PFSK-1 (cell line): ENCODE data around the gene ZFAND3.

Experiments used
- POLR2AphosphoS5 ChIP-seq: IDR thresholded peaks from 2 replicates; pipeline ENCODE4 v1.6.1; 2012; ENCODE audit warnings: low read depth, mild to moderate bottlenecking, control low read depth, low read length, moderate library complexity
- SIN3A ChIP-seq: IDR thresholded peaks from 2 replicates; pipeline ENCODE4 v1.6.1; 2012; ENCODE audit warnings: mild to moderate bottlenecking, low read length, moderate library complexity, borderline replicate concordance; ENCODE audit not compliant: insufficient read depth
- TAF1 ChIP-seq: IDR thresholded peaks from 2 replicates; pipeline ENCODE4 v1.6.1; 2012; ENCODE audit warnings: low read length, control low read depth, borderline replicate concordance; ENCODE audit not compliant: insufficient read depth
- TF ChIP-seq, protein P1 (sequence below), 2 experiments: IDR thresholded peaks; 2 replicates each; pipeline versions ENCODE4 v1.6.1 to v1.8.0; 2011 to 2012; ENCODE audit warnings: low read depth in 2 of 2, low read length in 2 of 2, control low read depth in 1 of 2, inconsistent platforms in 1 of 2, mild to moderate bottlenecking in 1 of 2, moderate library complexity in 1 of 2; ENCODE audit not compliant: insufficient read depth in 1 of 2

GRCh38 chr6:37787216-37787615, 32.3 kb upstream of the ZFAND3 start:
- TF ChIP-seq, protein P1, sequence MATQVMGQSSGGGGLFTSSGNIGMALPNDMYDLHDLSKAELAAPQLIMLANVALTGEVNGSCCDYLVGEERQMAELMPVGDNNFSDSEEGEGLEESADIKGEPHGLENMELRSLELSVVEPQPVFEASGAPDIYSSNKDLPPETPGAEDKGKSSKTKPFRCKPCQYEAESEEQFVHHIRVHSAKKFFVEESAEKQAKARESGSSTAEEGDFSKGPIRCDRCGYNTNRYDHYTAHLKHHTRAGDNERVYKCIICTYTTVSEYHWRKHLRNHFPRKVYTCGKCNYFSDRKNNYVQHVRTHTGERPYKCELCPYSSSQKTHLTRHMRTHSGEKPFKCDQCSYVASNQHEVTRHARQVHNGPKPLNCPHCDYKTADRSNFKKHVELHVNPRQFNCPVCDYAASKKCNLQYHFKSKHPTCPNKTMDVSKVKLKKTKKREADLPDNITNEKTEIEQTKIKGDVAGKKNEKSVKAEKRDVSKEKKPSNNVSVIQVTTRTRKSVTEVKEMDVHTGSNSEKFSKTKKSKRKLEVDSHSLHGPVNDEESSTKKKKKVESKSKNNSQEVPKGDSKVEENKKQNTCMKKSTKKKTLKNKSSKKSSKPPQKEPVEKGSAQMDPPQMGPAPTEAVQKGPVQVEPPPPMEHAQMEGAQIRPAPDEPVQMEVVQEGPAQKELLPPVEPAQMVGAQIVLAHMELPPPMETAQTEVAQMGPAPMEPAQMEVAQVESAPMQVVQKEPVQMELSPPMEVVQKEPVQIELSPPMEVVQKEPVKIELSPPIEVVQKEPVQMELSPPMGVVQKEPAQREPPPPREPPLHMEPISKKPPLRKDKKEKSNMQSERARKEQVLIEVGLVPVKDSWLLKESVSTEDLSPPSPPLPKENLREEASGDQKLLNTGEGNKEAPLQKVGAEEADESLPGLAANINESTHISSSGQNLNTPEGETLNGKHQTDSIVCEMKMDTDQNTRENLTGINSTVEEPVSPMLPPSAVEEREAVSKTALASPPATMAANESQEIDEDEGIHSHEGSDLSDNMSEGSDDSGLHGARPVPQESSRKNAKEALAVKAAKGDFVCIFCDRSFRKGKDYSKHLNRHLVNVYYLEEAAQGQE (IDR thresholded peaks at IDR 0.05; ENCODE audit: insufficient read depth in 1 of 2, low read depth in 2 of 2, low read length in 2 of 2), result no peak
- TF ChIP-seq SIN3A, result no peak
- TF ChIP-seq POLR2AphosphoS5, result no peak
- TF ChIP-seq TAF1, result no peak
